GM20000 (cell line): Measurements from ENCODE around the gene EPHB4.

Experiments used
- DNase-seq: peaks from one replicate; pipeline ENCODE4 v3.0.0; 2012; ENCODE audit warnings: low spot score
- TF ChIP-seq, protein P1 (sequence below): IDR thresholded peaks from 2 replicates; pipeline ENCODE4 v1.5.1; 2012; ENCODE audit warnings: mild to moderate bottlenecking, control low read depth; ENCODE audit errors: extremely low read depth, missing control alignments

The EPHB4 gene

DNA sequence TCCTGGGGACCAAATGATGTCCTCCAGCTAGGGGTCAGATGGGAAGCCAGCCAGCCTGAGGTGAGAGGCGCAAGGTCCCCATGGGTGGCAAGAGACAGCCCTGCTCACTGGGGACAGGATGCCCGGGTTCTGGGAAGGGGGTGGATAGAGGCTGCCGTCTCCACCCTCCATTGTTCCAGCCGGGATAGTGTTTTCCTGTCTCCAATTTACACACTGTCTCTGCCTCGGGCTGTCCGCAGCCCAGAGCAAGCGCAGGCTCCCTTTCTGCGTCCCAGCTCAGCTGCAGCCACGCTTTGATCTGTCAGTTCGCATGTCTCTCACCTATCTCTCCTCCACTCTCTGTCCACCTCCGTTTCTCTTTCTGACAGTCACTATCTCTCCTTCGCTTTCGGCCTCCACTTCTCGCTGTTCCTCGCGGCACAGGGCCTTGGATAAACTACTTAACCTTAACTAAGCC lies 2.1 kb downstream of the EPHB4 start:
- TF ChIP-seq, protein P1, sequence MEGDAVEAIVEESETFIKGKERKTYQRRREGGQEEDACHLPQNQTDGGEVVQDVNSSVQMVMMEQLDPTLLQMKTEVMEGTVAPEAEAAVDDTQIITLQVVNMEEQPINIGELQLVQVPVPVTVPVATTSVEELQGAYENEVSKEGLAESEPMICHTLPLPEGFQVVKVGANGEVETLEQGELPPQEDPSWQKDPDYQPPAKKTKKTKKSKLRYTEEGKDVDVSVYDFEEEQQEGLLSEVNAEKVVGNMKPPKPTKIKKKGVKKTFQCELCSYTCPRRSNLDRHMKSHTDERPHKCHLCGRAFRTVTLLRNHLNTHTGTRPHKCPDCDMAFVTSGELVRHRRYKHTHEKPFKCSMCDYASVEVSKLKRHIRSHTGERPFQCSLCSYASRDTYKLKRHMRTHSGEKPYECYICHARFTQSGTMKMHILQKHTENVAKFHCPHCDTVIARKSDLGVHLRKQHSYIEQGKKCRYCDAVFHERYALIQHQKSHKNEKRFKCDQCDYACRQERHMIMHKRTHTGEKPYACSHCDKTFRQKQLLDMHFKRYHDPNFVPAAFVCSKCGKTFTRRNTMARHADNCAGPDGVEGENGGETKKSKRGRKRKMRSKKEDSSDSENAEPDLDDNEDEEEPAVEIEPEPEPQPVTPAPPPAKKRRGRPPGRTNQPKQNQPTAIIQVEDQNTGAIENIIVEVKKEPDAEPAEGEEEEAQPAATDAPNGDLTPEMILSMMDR = no peak
- DNase-seq = no peak

GRCh38 chr7:100824499-100825214 lies 2.7 kb downstream of the EPHB4 start:
- TF ChIP-seq, protein P1 = no peak

GRCh38 chr7:100823534-100823933 lies 3.8 kb downstream of the EPHB4 start:
- no peak for DNase-seq
- TF ChIP-seq, protein P1 = no peak

More at GRCh38 chr7:100824499-100825214, 2.7 kb downstream of the EPHB4 start:
- no peak for DNase-seq

DNA sequence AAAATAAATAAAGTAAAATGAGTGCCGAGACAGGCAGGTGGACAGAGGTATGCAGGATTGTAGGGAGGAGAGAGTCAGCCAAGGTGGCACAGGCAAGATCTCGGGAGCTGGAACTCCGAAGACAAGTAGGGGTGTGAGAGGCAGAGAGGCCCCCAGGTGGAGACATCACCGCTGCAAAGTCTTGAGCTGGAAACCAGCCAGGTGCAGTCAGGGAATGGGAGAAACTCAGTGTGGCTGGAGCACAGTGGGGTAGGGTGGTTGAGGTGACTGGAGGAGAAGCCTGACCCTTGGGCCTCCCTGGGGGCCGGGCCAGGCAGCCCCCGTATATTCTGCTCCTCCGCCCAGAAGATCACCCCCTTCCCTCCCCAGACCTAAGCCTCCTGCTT lies 4.2 kb downstream of the EPHB4 start:
- no peak for DNase-seq
- TF ChIP-seq, protein P1 = no peak

DNA sequence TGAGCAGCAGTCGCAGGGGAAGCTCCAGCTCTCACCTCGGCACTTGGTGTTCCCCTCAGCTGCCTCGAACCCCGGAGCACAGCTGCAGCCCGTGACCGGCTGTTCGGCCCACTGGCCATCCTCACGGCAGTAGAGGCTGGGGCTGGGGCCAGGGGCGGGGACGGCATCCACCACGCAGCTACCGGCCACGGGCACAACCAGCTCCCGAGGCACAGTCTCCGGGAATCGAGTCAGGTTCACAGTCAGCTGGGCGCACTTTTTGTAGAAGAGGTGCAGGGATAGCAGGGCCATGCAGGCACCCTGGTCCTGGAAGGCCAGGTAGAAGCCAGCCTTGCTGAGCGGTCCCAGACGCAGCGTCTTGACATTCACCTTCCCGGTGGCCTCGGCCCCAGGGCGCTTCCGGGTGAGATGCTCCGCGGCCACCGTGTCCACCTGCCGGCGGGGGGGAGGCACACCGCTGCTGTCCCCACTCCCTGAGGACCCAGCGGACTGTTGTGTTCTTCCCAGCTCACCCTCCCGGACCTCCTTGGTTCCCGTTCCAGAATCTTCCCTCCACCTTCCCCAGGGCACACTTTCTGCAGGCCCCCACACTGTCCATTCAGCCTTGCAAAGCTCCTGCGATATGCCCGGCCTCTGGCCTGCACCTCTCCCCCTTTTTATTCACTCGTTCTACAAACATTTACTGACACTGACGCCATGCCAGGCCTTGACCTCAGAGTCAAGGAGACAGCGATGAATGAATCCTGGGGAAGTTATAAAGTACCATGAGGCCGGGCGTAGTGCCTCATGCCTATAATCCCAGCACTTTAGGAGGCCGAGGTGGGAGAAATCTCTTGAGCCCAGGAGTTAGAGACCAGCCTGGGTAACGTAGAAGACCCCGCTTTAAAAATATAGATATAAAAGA lies 4.8 kb downstream of the EPHB4 start:
- DNase-seq = peak; percentile 6
- TF ChIP-seq, protein P1 = no peak

GRCh38 chr7:100819586-100819985 lies 7.7 kb downstream of the EPHB4 start:
- TF ChIP-seq, protein P1 = no peak
- no peak for DNase-seq

GRCh38 chr7:100818825-100819224 lies 8.5 kb downstream of the EPHB4 start:
- TF ChIP-seq, protein P1 = no peak
- DNase-seq = no peak
